HL-60/S4 (cell line): ENCODE results near the gene ATG4D.

Experiments used
- in situ Hi-C: fragments of 300-500 bp; cut with MboI; formaldehyde crosslinking; loops from 2 replicates; pipeline ENCODE4 v1.14.3; 2022; ENCODE audit warnings: low sequenced_read_pairs

ATG4D gene

GRCh38 chr19:10543420-10544241 is at the start of gene ATG4D:
TSS of gene ATG4D (plus strand) at chr19:10543904. CDS start at chr19:10544091, 187 bp downstream.
- in situ Hi-C loops, result no loop called here

DNA sequence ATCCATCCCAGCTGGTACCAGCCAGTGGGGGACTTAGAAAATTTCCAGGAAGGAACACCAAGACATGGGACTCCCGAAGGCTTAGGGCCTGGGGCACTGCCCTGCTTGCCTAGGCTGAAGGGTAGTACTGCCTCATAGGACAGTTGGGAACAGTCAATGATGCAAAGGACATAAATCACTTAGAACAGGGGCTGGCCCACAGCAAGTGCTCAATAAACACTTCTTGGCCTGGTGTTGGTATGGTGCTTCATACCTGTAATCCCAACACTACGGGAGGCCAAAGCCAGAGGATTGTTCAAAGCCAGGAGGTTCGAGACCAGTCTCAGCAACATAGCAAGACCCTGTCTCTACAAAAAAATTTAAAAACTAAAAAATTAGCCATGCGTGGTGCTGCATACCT is 46.3 kb upstream of the ATG4D start:
- in situ Hi-C loops, result no loop called here

- in situ Hi-C loops, result no loop called here
These were observed 44.0 kb upstream of the ATG4D start for GRCh38 chr19:10499550-10500246.

- in situ Hi-C loops, result no loop called here
These were observed 43.5 kb upstream of the ATG4D start for GRCh38 chr19:10500247-10500592.

- in situ Hi-C loops, result no loop called here
These were observed 41.7 kb upstream of the ATG4D start for GRCh38 chr19:10501971-10502523.

DNA sequence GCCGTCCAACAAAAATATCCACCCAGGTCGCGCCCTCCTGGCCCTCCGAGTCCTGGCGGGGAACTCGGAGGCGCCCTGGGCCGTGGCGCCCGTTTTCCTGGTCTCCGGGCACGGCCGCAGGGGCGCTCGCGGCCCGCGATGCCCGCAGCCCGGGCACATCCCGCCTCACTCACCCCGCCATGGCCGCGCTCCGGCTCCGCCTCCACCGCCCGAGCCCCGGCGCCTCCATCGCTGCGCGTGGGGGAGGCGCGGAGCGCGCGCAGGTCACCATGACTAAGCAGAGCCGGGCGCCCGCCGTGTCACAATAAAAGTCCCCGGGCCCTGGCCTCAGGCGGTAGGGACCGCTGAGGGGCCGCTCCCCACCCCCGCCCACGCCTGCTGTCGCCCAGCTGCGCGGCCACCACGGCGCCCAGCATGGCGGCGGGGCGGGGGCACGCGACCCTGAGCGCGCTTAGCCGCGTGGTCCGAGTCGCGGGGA is 41.1 kb upstream of the ATG4D start:
- in situ Hi-C loops, result no loop called here

- in situ Hi-C loops, result no loop called here
These were observed 40.5 kb upstream of the ATG4D start, which contains the start of gene KEAP1 for GRCh38 chr19:10503002-10503789. TSS of gene KEAP1 (minus strand) at chr19:10503356. CDS start at chr19:10500033, 3,323 bp downstream.

DNA sequence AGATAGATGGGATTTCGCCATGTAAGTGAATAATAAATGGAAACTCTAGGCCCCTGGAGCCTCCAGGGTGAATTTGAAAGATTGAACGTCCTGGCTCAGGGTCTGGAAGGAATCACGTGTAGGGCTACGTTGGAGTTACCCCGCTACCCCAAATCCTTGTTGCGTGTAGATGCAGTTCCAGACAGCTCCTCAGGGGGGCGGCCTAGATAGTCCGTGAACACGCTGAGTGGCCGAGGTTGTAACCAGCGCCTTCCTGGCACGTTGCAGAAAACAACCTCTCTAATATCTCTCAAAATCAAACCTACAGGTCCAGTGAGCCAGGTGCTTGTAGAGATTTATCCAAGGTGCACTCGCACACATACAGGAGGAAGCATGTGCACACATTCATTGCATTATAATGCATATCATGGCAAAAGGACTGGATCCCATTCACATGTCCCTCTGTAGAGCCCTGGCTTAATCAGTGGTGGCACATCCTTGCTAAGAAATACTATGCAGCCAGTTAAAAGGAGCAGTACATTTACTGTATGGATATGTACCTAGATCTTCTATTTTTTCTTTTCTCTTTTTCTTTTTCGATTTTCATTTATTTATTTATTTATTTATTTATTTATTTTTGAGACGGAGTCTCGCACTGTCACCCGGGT is 38.0 kb upstream of the ATG4D start:
- in situ Hi-C loops, result no loop called here

- in situ Hi-C loops, result no loop called here
These were observed 35.7 kb upstream of the ATG4D start for GRCh38 chr19:10508036-10508435.

DNA sequence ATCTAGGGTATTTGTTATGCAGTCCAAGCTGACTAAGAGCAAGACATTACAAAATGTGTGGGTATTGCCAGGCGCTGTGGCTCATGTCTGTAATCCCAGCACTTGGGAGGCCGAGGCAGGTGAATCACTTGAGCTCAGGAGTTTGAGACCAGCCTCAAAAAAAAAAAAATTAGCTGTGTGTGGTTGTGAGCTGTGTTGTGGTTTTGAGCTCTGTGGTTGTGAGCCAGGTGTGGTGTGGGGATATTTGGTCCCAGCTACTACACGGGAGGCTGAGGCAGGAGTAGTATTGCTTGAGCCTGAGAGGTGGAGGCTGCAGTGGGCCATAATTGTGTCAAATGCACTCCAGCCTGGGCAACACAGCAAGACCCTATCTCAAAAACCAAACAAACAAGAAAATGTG is 35.0 kb upstream of the ATG4D start:
- in situ Hi-C loops, result no loop called here

DNA sequence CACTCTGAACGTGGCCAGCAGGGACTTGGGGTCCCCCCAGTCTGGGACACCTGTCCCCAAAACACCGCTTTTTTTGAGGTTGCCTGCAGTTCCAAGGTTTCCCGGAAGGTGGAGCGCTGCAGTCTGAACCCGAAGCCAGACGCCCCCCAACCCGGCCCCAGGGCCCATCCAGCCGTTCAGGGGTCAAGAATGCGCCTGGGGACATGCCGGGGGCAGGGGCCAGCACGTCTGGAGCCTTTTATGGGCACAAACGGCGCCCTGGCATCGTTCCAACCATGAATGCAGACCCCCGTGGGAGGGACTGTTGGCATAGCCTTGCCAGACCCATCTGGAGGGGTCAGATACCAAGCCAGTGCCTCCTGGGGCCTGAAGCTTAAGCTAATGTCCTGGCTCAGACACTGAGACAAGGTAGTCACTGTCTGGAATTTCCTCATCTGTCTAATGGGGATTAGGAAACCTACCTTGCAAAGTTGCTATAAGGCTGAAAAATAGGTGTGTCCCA is 33.4 kb upstream of the ATG4D start:
- in situ Hi-C loops, result no loop called here

- in situ Hi-C loops, result no loop called here
These were observed 30.5 kb upstream of the ATG4D start for GRCh38 chr19:10513223-10513622.

DNA sequence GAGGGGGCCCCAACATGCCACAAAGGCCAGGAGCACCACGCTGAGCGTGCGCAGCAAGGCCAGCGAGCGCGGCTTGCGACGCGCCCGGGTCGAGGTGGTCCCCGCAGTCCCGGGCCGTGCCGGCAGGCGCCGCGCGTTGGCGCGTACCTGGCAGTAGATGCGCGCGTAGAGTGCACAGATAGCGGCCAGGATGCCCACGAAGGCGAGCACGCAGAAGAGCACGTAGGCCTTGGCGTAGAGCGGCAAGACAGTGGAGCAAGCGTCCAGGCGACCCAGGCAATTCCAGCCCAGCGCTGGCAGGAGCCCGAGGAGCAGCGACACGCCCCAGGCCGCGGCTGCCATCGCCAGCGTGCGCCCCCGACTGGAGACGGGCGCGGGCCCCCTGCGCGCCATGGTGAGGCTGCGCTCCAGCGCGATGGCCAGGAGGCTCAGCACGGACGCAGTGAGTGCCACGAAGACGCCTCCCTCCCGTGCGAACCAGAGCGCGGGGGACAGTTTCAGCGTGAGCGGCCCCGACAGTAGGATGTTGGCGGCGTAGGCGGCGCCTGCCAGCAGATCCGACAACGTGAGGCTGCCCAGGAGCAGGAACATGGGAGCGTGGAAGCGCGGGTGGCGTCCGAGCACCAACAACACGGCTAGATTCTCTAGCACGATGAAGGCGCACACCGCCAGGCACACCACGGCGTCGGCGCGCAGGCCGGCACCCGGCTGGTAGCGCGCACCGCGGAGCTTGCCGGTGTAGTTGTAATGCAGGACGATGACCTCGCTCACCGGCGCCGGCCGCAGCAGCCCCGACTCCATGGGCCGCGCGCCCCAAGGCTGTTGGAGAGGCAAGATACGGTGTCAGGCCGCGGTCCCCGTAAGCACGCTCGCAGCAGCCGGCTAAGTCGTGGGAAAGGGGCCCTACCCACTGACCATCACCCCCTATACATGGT is 29.2 kb upstream of the ATG4D start:
- in situ Hi-C loops, result no loop called here

DNA sequence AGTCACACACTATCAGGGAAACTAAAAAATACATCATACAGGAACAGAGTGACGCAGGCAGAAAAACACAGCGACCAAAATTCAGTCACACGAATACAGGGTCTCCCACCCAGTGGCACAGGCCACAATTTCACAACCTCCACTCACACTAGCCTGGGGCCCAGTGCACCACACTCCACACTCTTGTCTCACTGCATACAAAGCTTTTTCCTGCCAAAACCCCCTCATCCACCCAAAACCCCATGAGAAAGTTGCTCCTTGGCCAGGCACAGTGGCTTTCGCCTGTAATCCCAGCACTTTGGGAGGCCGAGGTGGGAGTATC is 27.7 kb upstream of the ATG4D start:
- in situ Hi-C loops, result no loop called here

- in situ Hi-C loops, result no loop called here
These were observed 26.9 kb upstream of the ATG4D start for GRCh38 chr19:10516671-10517286.

GRCh38 chr19:10517361-10517759 is 26.3 kb upstream of the ATG4D start, which contains the start of gene S1PR5:
TSS of gene S1PR5 (minus strand) at chr19:10517447. CDS start at chr19:10515011, 2,436 bp downstream.
- in situ Hi-C loops, result no loop called here

DNA sequence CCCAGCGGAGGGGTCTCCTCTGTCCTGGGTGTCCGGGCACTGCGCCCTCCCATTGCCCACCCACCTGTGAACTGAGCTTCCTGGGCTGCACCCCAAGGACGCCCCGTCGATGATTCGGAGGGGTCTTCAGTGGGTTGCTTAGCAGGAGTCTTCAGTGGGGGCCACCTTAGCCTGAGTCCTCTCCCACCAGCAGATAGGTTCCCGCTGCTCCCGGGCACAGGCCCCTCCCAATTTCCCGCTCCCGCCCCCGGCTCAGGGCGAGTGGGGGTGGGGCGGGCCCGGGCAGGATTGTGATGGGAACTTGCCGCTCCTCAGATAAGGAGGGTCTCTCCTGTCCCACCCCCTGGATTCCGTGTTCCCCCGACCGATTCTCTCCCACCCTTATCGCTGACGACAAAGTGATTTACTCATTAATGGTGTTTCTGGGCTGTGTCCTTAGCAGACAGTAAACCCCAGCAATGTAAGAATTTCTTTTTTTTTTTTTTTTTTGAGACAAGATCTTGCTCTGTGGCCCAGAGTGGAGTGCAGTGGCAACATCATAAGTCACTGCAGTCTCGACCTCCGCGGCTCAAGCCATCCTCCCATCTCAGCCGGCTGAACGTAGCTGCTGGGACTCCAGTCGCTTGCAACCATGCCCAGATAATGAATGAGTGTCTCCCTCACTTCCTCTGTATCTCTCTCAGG is 25.8 kb upstream of the ATG4D start:
- in situ Hi-C loops, result no loop called here
